GM23248 (cell line): Measurements from ENCODE around the gene EBF4. TPM values are rescaled to one million over a fixed set of nuclear protein-coding genes. Genes with fewer than 3 reads are reported as not detected.
A peak's percentile ranks its signal among the peaks of the same experiment; 100 is the strongest.

Experiments used
- DNase-seq: peaks from one replicate; pipeline ENCODE4 v3.0.0-alpha.2; 2015
- H2AFZ ChIP-seq: fragments of 200-600 bp; sonication (generic); 2 replicates; pipeline ENCODE4 v1.6.1; 2016; ENCODE audit warnings: antibody characterized with exemption
- H3F3A ChIP-seq: fragments of 200-600 bp; sonication (generic); 2 replicates; pipeline ENCODE4 v1.6.1; 2016; ENCODE audit warnings: mild to moderate bottlenecking, antibody characterized with exemption, mixed run types; ENCODE audit not compliant: insufficient read depth
- H3K27ac ChIP-seq: fragments of 200-600 bp; sonication (generic); 2 replicates; pipeline ENCODE4 v1.5.1; 2016; ENCODE audit warnings: mild to moderate bottlenecking
- H3K27me3 ChIP-seq: fragments of 200-600 bp; sonication (generic); replicated peaks from 2 replicates; pipeline ENCODE4 v1.6.1; 2016; ENCODE audit warnings: mild to moderate bottlenecking; ENCODE audit not compliant: insufficient read depth
- H3K36me3 ChIP-seq: fragments of 200-600 bp; sonication (generic); 2 replicates; pipeline ENCODE4 v1.6.1; 2016; ENCODE audit warnings: low read depth, mild to moderate bottlenecking
- H3K4me1 ChIP-seq: fragments of 200-600 bp; sonication (generic); 2 replicates; pipeline ENCODE4 v1.6.1; 2016; ENCODE audit warnings: mild to moderate bottlenecking; ENCODE audit not compliant: insufficient read depth
- H3K4me2 ChIP-seq: fragments of 200-600 bp; sonication (generic); one replicate; pipeline ENCODE4 v1.6.1; 2016; ENCODE audit warnings: mild to moderate bottlenecking; ENCODE audit not compliant: unreplicated experiment
- H3K4me3 ChIP-seq: fragments of 200-600 bp; sonication (generic); 2 replicates; pipeline ENCODE4 v1.5.1; 2016; ENCODE audit warnings: mild to moderate bottlenecking
- H3K79me2 ChIP-seq: fragments of 200-600 bp; sonication (generic); 2 replicates; pipeline ENCODE4 v1.6.1; 2016; ENCODE audit warnings: mild to moderate bottlenecking; ENCODE audit not compliant: insufficient read depth
- H3K9ac ChIP-seq: fragments of 200-600 bp; sonication (generic); 2 replicates; pipeline ENCODE4 v1.6.1; 2016; ENCODE audit warnings: mild to moderate bottlenecking
- H3K9me2 ChIP-seq: fragments of 200-600 bp; sonication (generic); 2 replicates; pipeline ENCODE4 v1.6.1; 2016; ENCODE audit warnings: mixed run types, mild to moderate bottlenecking, moderate library complexity; ENCODE audit not compliant: insufficient read depth
- H3K9me3 ChIP-seq: fragments of 200-600 bp; sonication (generic); one replicate; pipeline ENCODE4 v1.6.1; 2017; ENCODE audit warnings: low read depth
- H4K20me1 ChIP-seq: fragments of 200-600 bp; sonication (generic); 2 replicates; pipeline ENCODE4 v1.6.0; 2016; ENCODE audit not compliant: insufficient read depth
- EZH2 ChIP-seq: fragments of 200-600 bp; sonication (generic); IDR thresholded peaks from 2 replicates; pipeline ENCODE4 v1.6.1; 2018; ENCODE audit warnings: antibody characterized with exemption, mild to moderate bottlenecking; ENCODE audit not compliant: insufficient read depth, poor library complexity, severe bottlenecking
- EZH2phosphoT487 ChIP-seq: fragments of 200-600 bp; sonication (generic); IDR thresholded peaks from 2 replicates; pipeline ENCODE4 v1.6.1; 2018; ENCODE audit warnings: antibody characterized with exemption, moderate library complexity, mild to moderate bottlenecking, low read depth; ENCODE audit not compliant: insufficient read depth
- WGBS, 2 experiments: methylation state at CpG; one replicate each; pipeline ENCODE4 v1.1.6; 2015 to 2017; ENCODE audit warnings: low lambda C conversion rate in 2 of 2, low coverage in 1 of 2; ENCODE audit errors: missing lambda C conversion rate in 2 of 2; 5-methylcytosine and 5-hydroxymethylcytosine counted together
- in situ Hi-C: fragments of 300-500 bp; cut with MboI; formaldehyde crosslinking; loops from 2 replicates; pipeline ENCODE4 v1.15.0; 2020
- polyA plus RNA-seq: library from polyadenylated mRNA; unstranded; fragments of >200 nt; fragmentation: Nextera tagmentation; extraction: Ambion mirVana; gene quantifications from 2 replicates; pipeline ENCODE4 v1.2.1, GENCODE V29; 2016
- total RNA-seq: library from RNA; depleted of rRNA; stranded (reverse); fragments of >200 nt; shearing (Covaris generic); gene quantifications from 2 replicates; pipeline ENCODE4 v1.2.3, GENCODE V29; 2014

EBF4 gene
- total and polyA plus RNA-seq, 2 experiments from 2014 or later = 0.36 TPM; not detected in 1

DNA sequence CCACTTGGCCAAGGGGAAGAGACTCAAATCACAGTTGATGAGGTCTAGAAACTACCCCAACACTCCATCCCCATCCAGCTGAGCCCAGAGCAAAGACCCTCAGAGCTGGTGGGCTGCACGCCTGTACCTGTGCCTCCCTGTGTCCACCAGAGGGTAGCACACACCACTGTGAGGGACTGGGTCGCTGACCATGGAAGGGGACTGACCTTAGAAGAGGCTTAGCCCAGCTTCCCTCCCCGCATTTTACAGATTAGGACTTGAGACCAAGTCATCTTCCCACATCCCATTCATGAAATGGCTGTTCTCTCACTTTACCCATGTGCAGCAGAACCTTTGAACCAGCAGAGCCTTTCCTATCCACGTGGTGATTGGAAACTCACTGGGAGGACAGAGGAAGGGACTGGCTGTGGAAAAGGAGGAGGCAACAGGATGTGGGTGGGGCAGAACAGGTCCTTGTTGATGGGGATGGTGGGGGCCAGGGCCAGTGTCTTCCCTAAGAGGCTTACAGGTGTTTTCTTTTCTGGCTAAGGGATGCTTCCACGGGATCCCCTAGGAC is 63.6 kb downstream of the EBF4 start:
- no peaks in the 10 kb centered on the region for H3K9me3 ChIP-seq
- H3K79me2 ChIP-seq = no peaks in the 10 kb centered on the region
- 34 to 51% methylated on average over 5 of the region's 5 CpGs for WGBS, 2 experiments
- peaks cover 2% of the 10 kb centered on the region; the same call in 1 of the 2 replicates for H3K4me1 ChIP-seq
- peak; percentile 55 for DNase-seq
- TF ChIP-seq EZH2 (no peak), EZH2phosphoT487 (no peak)
- no peaks in the 10 kb centered on the region for H3F3A ChIP-seq
- H3K9me2 ChIP-seq = no peaks in the 10 kb centered on the region
- no peaks in the 10 kb centered on the region for H3K36me3 ChIP-seq
- H4K20me1 ChIP-seq = no peaks in the 10 kb centered on the region
- no peak overlapping the region for H3K4me2 ChIP-seq
- no peak overlapping the region for H3K9ac ChIP-seq
- H3K27ac ChIP-seq = no peak overlapping the region
- in situ Hi-C loops = loop anchor here (10.0 kb wide), 1 partner anchor 99 kb away; no protein-coding TSS in a partner anchor
- H2AFZ ChIP-seq = no peak overlapping the region
- H3K4me3 ChIP-seq = no peak overlapping the region
- peaks cover 65% of the 10 kb centered on the region for H3K27me3 ChIP-seq

- no peak overlapping the region for H2AFZ ChIP-seq
- 87 to 92% methylated on average over 5 of the region's 5 CpGs for WGBS, 2 experiments
- H3K4me1 ChIP-seq = no peaks in the 10 kb centered on the region; the same call in 1 of the 2 replicates
- H3K4me2 ChIP-seq = no peak overlapping the region
- no peak overlapping the region for H3K9ac ChIP-seq
- peaks cover 66% of the 10 kb centered on the region for H3K27me3 ChIP-seq
- TF ChIP-seq EZH2 (no peak), EZH2phosphoT487 (no peak)
- no peaks in the 10 kb centered on the region for H3K9me2 ChIP-seq
- no peaks in the 10 kb centered on the region for H4K20me1 ChIP-seq
- no peak overlapping the region for H3K27ac ChIP-seq
- no peaks in the 10 kb centered on the region for H3K9me3 ChIP-seq
- no peaks in the 10 kb centered on the region for H3K79me2 ChIP-seq
- no peak overlapping the region for H3K4me3 ChIP-seq
- DNase-seq = no peak
- in situ Hi-C loops = loop anchor here (10.0 kb wide), 1 partner anchor 98 kb away; no protein-coding TSS in a partner anchor
- H3K36me3 ChIP-seq = no peaks in the 10 kb centered on the region
- H3F3A ChIP-seq = no peaks in the 10 kb centered on the region
Observed at GRCh38 chr20:2757001-2757400, 64.4 kb downstream of the EBF4 start.

- 52 to 53% methylated on average over 5 of the region's 5 CpGs for WGBS, 2 experiments
- in situ Hi-C loops = loop anchor here (10.0 kb wide), 1 partner anchor 97 kb away; no protein-coding TSS in a partner anchor
- H3K4me3 ChIP-seq = no peak overlapping the region
- peaks cover 67% of the 10 kb centered on the region for H3K27me3 ChIP-seq
- H3K36me3 ChIP-seq = no peaks in the 10 kb centered on the region
- H3K4me1 ChIP-seq = no peaks in the 10 kb centered on the region; the same call in 1 of the 2 replicates
- H3K4me2 ChIP-seq = no peak overlapping the region
- no peaks in the 10 kb centered on the region for H4K20me1 ChIP-seq
- H3K9me2 ChIP-seq = no peaks in the 10 kb centered on the region
- no peak for DNase-seq
- TF ChIP-seq EZH2 (no peak), EZH2phosphoT487 (no peak)
- H3F3A ChIP-seq = no peaks in the 10 kb centered on the region
- no peak overlapping the region for H2AFZ ChIP-seq
- no peaks in the 10 kb centered on the region for H3K9me3 ChIP-seq
- no peaks in the 10 kb centered on the region for H3K79me2 ChIP-seq
- H3K27ac ChIP-seq = no peak overlapping the region
- H3K9ac ChIP-seq = no peak overlapping the region
Observed at GRCh38 chr20:2757969-2758368, 65.4 kb downstream of the EBF4 start.

DNA sequence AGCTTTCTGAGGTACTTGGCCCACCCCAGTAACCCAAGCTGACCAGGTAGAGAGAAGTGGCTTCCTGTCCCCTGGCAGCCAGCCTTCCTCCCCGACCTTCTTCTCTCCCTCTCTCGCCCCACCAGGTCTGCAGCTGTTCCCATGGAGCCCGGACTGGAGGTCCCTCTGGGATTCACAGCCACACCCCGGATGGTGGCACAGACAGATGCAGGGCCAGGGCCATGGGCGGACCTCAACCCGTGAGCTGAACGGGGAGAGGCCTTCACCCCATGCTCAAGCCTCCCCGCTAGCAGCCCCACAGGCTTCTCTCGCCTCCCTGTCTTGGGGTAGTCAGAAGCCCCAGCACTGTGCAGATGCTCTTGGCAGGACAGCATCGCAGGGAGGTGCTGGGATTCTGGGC is 66.6 kb downstream of the EBF4 start:
- no peak overlapping the region for H3K9ac ChIP-seq
- H3K79me2 ChIP-seq = no peaks in the 10 kb centered on the region
- in situ Hi-C loops = loop anchor here (10.0 kb wide), 1 partner anchor 96 kb away; no protein-coding TSS in a partner anchor
- H3K27me3 ChIP-seq = peaks cover 67% of the 10 kb centered on the region
- H3F3A ChIP-seq = no peaks in the 10 kb centered on the region
- no peaks in the 10 kb centered on the region for H3K9me3 ChIP-seq
- DNase-seq = no peak
- no peak overlapping the region for H3K4me2 ChIP-seq
- H3K4me3 ChIP-seq = no peak overlapping the region
- no peaks in the 10 kb centered on the region for H3K9me2 ChIP-seq
- H3K4me1 ChIP-seq = no peaks in the 10 kb centered on the region; the same call in 1 of the 2 replicates
- H2AFZ ChIP-seq = no peak overlapping the region
- no peak for TF ChIP-seq EZH2
- TF ChIP-seq EZH2phosphoT487 = no peak
- no peaks in the 10 kb centered on the region for H4K20me1 ChIP-seq
- WGBS, 2 experiments = 49 to 54% methylated on average over 10 of the region's 10 CpGs
- H3K36me3 ChIP-seq = no peaks in the 10 kb centered on the region
- H3K27ac ChIP-seq = no peak overlapping the region
